Liver (tissue), 9 donors: Measurements from ENCODE around the gene INA. TPM values are rescaled to one million over a fixed set of nuclear protein-coding genes. Genes with fewer than 3 reads are reported as not detected.

Experiments used
- DNase-seq: peaks from one replicate; pipeline ENCODE4 v3.0.0-alpha.2; 2017; ENCODE audit warnings: low spot score
- H3K27ac ChIP-seq, 2 donors: one replicate each; pipeline ENCODE4 v1.7.0; 2013; ENCODE audit warnings: inconsistent platforms in 2 of 2, low read length in 2 of 2, control low read depth in 1 of 2, low read depth in 1 of 2, mild to moderate bottlenecking in 1 of 2
- H3K27me3 ChIP-seq, 4 donors: one replicate each; pipeline versions ENCODE4 v1.6.1 to v1.7.0; 2013; ENCODE audit warnings: low read length in 3 of 4, inconsistent platforms in 1 of 4, mild to moderate bottlenecking in 1 of 4, moderate library complexity in 1 of 4; ENCODE audit not compliant: control insufficient read depth in 4 of 4, insufficient read depth in 4 of 4
- H3K36me3 ChIP-seq, 4 donors: one replicate each; pipeline versions ENCODE4 v1.6.1 to v1.7.0; 2013; ENCODE audit warnings: low read length in 3 of 4, mild to moderate bottlenecking in 3 of 4, low read depth in 1 of 4, moderate library complexity in 1 of 4; ENCODE audit not compliant: control insufficient read depth in 4 of 4, insufficient read depth in 3 of 4
- H3K4me1 ChIP-seq, 4 donors: one replicate each; pipeline versions ENCODE4 v1.6.1 to v1.7.0; 2013; ENCODE audit warnings: low read length in 3 of 4, mild to moderate bottlenecking in 3 of 4, moderate library complexity in 1 of 4; ENCODE audit not compliant: control insufficient read depth in 4 of 4, insufficient read depth in 4 of 4
- H3K4me3 ChIP-seq, 3 donors: one replicate each; pipeline versions ENCODE4 v1.6.1 to v1.7.0; 2013; ENCODE audit warnings: low read length in 3 of 3, control low read depth in 1 of 3, low read depth in 1 of 3, mild to moderate bottlenecking in 1 of 3
- H3K9ac ChIP-seq, 2 donors: one replicate each; pipeline ENCODE4 v1.7.0; 2013; ENCODE audit warnings: low read length in 2 of 2, mild to moderate bottlenecking in 2 of 2, moderate library complexity in 2 of 2, control low read depth in 1 of 2, low read depth in 1 of 2
- H3K9me3 ChIP-seq, 4 donors: one replicate each; pipeline versions ENCODE4 v1.6.1 to v1.7.0; 2013; ENCODE audit warnings: low read length in 3 of 4; ENCODE audit not compliant: control insufficient read depth in 4 of 4
- ATF3 ChIP-seq: IDR thresholded peaks from 2 replicates; pipeline ENCODE4 v1.6.1; 2016; ENCODE audit warnings: antibody characterized with exemption
- EGR1 ChIP-seq, 2 donors: IDR thresholded peaks; 2 replicates each; pipeline ENCODE4 v1.6.1; 2016 to 2018; ENCODE audit warnings: antibody characterized with exemption in 2 of 2, low read depth in 2 of 2
- FOXA1 ChIP-seq: IDR thresholded peaks from 2 replicates; pipeline ENCODE4 v1.6.1; 2016; ENCODE audit warnings: antibody characterized with exemption
- FOXA2 ChIP-seq: IDR thresholded peaks from 2 replicates; pipeline ENCODE4 v1.6.1; 2016; ENCODE audit warnings: antibody characterized with exemption
- GABPA ChIP-seq, 2 donors: IDR thresholded peaks in 1 of 2; conservative IDR thresholded peaks in 1 of 2; 2 replicates each; pipeline ENCODE4 v1.6.1; 2016; ENCODE audit warnings: antibody characterized with exemption in 2 of 2, mild to moderate bottlenecking in 1 of 2, moderate library complexity in 1 of 2
- HNF4A ChIP-seq, 2 donors: conservative IDR thresholded peaks; 2 replicates each; pipeline ENCODE4 v1.6.1; 2016; ENCODE audit warnings: antibody characterized with exemption in 2 of 2, mild to moderate bottlenecking in 2 of 2
- HNF4G ChIP-seq: IDR thresholded peaks from 2 replicates; pipeline ENCODE4 v1.6.1; 2016; ENCODE audit warnings: antibody characterized with exemption
- JUND ChIP-seq, 2 donors: IDR thresholded peaks; 2 replicates each; pipeline ENCODE4 v1.6.1; 2016; ENCODE audit warnings: antibody characterized with exemption in 2 of 2
- MAX ChIP-seq: IDR thresholded peaks from 2 replicates; pipeline ENCODE4 v1.6.1; 2016; ENCODE audit warnings: antibody characterized with exemption
- NR2F2 ChIP-seq: IDR thresholded peaks from 2 replicates; pipeline ENCODE4 v1.6.1; 2016; ENCODE audit warnings: antibody characterized with exemption
- RAD21 ChIP-seq, 2 donors: IDR thresholded peaks; 2 replicates each; pipeline ENCODE4 v1.6.1; 2016; ENCODE audit warnings: antibody characterized with exemption in 2 of 2, mild to moderate bottlenecking in 2 of 2
- REST ChIP-seq: IDR thresholded peaks from 2 replicates; pipeline ENCODE4 v1.6.1; 2016; ENCODE audit warnings: antibody characterized with exemption, mild to moderate bottlenecking
- RXRA ChIP-seq, 2 donors: IDR thresholded peaks; 2 replicates each; pipeline ENCODE4 v1.6.1; 2017 to 2018; ENCODE audit warnings: antibody characterized with exemption in 2 of 2, mild to moderate bottlenecking in 1 of 2
- SP1 ChIP-seq: IDR thresholded peaks from 2 replicates; pipeline ENCODE4 v1.6.1; 2018; ENCODE audit warnings: antibody characterized with exemption, mild to moderate bottlenecking
- TAF1 ChIP-seq: conservative IDR thresholded peaks from 2 replicates; pipeline ENCODE4 v1.6.1; 2016; ENCODE audit warnings: antibody characterized with exemption, mild to moderate bottlenecking
- YY1 ChIP-seq: IDR thresholded peaks from 2 replicates; pipeline ENCODE4 v1.6.1; 2016; ENCODE audit warnings: antibody characterized with exemption, mild to moderate bottlenecking
- WGBS: extraction: QIAGEN DNeasy Blood & Tissue Kit; methylation state at CpG from one replicate; pipeline ENCODE4 v1.1.7; 2013; 5-methylcytosine and 5-hydroxymethylcytosine counted together
- polyA plus RNA-seq, 2 donors: library from polyadenylated mRNA; stranded (reverse) in 1 of 2; unstranded in 1 of 2; fragments of 200-250 nt in 1 of 2; fragments of >200 nt in 1 of 2; fragmentation: Nextera tagmentation in 1 of 2; extraction: Ambion mirVana in 1 of 2; gene quantifications; one replicate each; pipeline versions ENCODE4 v1.2.1 to v1.2.3, GENCODE V29; 2013 to 2015
- total RNA-seq, 2 donors: library from RNA; depleted of rRNA; stranded (reverse); fragments of >200 nt; gene quantifications; one replicate each; pipeline ENCODE4 v1.2.3, GENCODE V29; 2014
- TF ChIP-seq, protein P1 (sequence below): fragments of 150-350 bp; IDR thresholded peaks from 2 replicates; pipeline ENCODE4 v1.5.1; 2017; ENCODE audit warnings: improper control_type of control experiment, low read depth, low read length; ENCODE audit not compliant: missing input control
- TF ChIP-seq, protein P2 (sequence below): IDR thresholded peaks from 2 replicates; pipeline ENCODE4 v1.6.1; 2016; ENCODE audit warnings: antibody characterized with exemption
- donor health status: healthy.
- donor health status: healthy.
- donor health status: healthy.
- donor health status: healthy.
- donor health status: healthy.

INA gene
- total and polyA plus RNA-seq, 4 donors = not detected

GRCh38 chr10:103310197-103310596, 33.3 kb downstream of the INA start:
- H3K27me3 ChIP-seq = no peaks in the 10 kb centered on the region
- no peaks in the 10 kb centered on the region for H3K9me3 ChIP-seq
- no peak for DNase-seq
- no peaks in the 10 kb centered on the region for H3K4me1 ChIP-seq
- no peak for TF ChIP-seq REST
- TF ChIP-seq RAD21 (IDR thresholded peaks at IDR 0.05) = no peak
- no peak for TF ChIP-seq GABPA (IDR thresholded peaks at IDR 0.05 in 1 of 2, conservative IDR thresholded peaks at IDR 0.05 in 1 of 2)
- TF ChIP-seq, protein P1, sequence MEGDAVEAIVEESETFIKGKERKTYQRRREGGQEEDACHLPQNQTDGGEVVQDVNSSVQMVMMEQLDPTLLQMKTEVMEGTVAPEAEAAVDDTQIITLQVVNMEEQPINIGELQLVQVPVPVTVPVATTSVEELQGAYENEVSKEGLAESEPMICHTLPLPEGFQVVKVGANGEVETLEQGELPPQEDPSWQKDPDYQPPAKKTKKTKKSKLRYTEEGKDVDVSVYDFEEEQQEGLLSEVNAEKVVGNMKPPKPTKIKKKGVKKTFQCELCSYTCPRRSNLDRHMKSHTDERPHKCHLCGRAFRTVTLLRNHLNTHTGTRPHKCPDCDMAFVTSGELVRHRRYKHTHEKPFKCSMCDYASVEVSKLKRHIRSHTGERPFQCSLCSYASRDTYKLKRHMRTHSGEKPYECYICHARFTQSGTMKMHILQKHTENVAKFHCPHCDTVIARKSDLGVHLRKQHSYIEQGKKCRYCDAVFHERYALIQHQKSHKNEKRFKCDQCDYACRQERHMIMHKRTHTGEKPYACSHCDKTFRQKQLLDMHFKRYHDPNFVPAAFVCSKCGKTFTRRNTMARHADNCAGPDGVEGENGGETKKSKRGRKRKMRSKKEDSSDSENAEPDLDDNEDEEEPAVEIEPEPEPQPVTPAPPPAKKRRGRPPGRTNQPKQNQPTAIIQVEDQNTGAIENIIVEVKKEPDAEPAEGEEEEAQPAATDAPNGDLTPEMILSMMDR = no peak
- no peak for TF ChIP-seq EGR1 (IDR thresholded peaks at IDR 0.05; ENCODE audit: low read depth in 2 of 2)
- TF ChIP-seq YY1 = no peak
- TF ChIP-seq SP1 = no peak
- no peak for TF ChIP-seq FOXA1
- no peak for TF ChIP-seq HNF4A (conservative IDR thresholded peaks at IDR 0.05)
- no peak for TF ChIP-seq JUND (IDR thresholded peaks at IDR 0.05)
- TF ChIP-seq MAX = no peak
- no peak for TF ChIP-seq HNF4G
- no peak for TF ChIP-seq ATF3
- no peak for TF ChIP-seq NR2F2
- TF ChIP-seq TAF1 = no peak
- TF ChIP-seq, protein P2, sequence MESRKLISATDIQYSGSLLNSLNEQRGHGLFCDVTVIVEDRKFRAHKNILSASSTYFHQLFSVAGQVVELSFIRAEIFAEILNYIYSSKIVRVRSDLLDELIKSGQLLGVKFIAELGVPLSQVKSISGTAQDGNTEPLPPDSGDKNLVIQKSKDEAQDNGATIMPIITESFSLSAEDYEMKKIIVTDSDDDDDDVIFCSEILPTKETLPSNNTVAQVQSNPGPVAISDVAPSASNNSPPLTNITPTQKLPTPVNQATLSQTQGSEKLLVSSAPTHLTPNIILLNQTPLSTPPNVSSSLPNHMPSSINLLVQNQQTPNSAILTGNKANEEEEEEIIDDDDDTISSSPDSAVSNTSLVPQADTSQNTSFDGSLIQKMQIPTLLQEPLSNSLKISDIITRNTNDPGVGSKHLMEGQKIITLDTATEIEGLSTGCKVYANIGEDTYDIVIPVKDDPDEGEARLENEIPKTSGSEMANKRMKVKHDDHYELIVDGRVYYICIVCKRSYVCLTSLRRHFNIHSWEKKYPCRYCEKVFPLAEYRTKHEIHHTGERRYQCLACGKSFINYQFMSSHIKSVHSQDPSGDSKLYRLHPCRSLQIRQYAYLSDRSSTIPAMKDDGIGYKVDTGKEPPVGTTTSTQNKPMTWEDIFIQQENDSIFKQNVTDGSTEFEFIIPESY = no peak
- TF ChIP-seq RXRA (IDR thresholded peaks at IDR 0.05) = no peak
- no peak for TF ChIP-seq FOXA2
- peaks cover 8 to 33% (median 15%) of the 10 kb centered on the region in 4 donors for H3K36me3 ChIP-seq
- 95% methylated on average over 1 of the region's 1 CpG for WGBS
- no peak overlapping the region for H3K4me3 ChIP-seq
- no peak overlapping the region for H3K9ac ChIP-seq
- no peak overlapping the region for H3K27ac ChIP-seq
